Astrocyte (in vitro differentiated cells and primary cell): ENCODE results near the gene TOB1.

ENCODE experiments used
- CTCF ChIP-seq: IDR thresholded peaks from 2 replicates; pipeline ENCODE4 v1.5.1; 2011; ENCODE audit warnings: low read depth, mild to moderate bottlenecking, inconsistent platforms, low read length, moderate library complexity; ENCODE audit not compliant: insufficient read depth
- EZH2 ChIP-seq: IDR thresholded peaks from 2 replicates; pipeline ENCODE4 v1.6.1; 2012; ENCODE audit warnings: mild to moderate bottlenecking, low read length, inconsistent platforms; ENCODE audit not compliant: insufficient read depth

DNA sequence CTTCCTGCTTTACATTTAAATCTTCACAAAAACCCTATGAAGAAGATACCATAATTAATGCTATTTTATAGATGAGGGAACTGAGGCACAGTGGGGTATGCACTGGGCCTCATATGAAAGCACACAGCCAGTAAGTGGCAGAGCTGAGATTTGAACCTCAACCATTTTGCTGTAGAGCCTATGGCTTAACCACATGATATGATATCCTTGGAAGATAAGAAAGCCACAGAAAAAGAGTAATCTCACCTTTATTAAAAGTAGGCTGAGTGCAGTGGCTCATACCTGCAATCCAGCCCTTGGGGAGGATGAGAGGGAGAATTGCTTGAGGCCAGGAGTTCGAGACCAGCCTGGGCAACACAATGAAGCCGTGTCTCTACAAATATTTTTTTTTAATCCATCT is 15.0 kb upstream of the TOB1 start:
- no peak for TF ChIP-seq CTCF
- TF ChIP-seq EZH2, result no peak
